Measurements from ENCODE around the gene GCDH.

DNA sequence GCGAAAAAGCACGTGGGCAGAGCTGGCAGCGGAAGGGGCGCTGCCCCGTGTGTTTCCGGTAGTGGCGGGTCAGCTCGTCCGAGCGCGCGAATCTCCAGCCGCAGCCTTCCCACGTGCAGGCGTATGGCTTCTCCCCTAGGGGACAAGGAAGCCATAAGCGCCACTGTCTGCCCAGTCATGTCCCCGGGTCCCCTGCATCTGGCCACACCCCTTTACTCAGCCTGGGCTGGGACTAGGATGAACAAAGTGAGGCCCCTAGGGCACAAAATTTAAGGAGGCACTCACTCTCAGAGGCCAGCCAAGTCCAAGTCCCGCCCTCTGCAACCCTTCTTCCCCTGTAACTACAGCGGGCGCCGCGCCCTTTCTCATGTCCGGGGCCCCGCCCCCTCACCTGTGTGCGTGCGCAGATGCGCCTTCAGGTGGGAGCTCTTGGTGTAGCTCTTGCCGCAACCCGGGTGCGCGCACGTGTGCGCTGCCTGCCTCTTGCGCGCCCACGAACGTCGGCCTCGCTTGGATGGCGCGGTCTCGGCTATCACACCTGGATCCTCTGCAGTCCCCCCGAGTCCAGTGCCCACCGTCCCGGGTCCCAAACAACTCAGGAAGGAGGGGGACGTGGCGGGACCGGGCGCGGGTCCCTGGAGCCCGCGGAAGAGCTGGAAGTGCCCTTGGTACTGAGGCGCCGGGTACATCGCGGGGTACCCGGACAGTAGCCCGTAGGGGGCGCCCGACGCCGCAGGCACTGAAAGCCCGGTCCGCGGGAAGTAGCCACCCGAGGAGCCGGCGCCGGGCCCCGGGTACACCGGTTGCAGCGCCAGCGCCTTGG, 5.8 kb upstream of the GCDH start:
- TF ChIP-seq, protein P1, sequence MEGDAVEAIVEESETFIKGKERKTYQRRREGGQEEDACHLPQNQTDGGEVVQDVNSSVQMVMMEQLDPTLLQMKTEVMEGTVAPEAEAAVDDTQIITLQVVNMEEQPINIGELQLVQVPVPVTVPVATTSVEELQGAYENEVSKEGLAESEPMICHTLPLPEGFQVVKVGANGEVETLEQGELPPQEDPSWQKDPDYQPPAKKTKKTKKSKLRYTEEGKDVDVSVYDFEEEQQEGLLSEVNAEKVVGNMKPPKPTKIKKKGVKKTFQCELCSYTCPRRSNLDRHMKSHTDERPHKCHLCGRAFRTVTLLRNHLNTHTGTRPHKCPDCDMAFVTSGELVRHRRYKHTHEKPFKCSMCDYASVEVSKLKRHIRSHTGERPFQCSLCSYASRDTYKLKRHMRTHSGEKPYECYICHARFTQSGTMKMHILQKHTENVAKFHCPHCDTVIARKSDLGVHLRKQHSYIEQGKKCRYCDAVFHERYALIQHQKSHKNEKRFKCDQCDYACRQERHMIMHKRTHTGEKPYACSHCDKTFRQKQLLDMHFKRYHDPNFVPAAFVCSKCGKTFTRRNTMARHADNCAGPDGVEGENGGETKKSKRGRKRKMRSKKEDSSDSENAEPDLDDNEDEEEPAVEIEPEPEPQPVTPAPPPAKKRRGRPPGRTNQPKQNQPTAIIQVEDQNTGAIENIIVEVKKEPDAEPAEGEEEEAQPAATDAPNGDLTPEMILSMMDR (IDR thresholded peaks at IDR 0.05): peak; percentile 48 to 73 (median 56)
- no peak for TF ChIP-seq POLR2A (IDR thresholded peaks at IDR 0.05)

Data from right lobe of liver (tissue), 4 donors.